Fibroblast of pulmonary artery (primary cell): Measurements from ENCODE around the gene CDHR2.

Source experiments
- DNase-seq: peaks from one replicate; pipeline ENCODE4 v3.0.0-alpha.2; 2010; ENCODE audit warnings: low read depth
- H3K4me3 ChIP-seq: replicated peaks from 2 replicates; pipeline ENCODE4 v1.5.1; 2011; ENCODE audit warnings: low read depth, mild to moderate bottlenecking, control low read depth, low read length, moderate library complexity
- CTCF ChIP-seq: IDR thresholded peaks from 2 replicates; pipeline ENCODE4 v1.5.1; 2011; ENCODE audit warnings: mild to moderate bottlenecking, control low read depth, low read length, inconsistent platforms; ENCODE audit errors: missing control alignments

Gene CDHR2

GRCh38 chr5:176575488-176576422 lies 26.6 kb downstream of the CDHR2 start:
- no peak for TF ChIP-seq CTCF
- no peak overlapping the region for H3K4me3 ChIP-seq
- no peak for DNase-seq

- no peak for DNase-seq
- TF ChIP-seq CTCF: no peak
- no peak overlapping the region for H3K4me3 ChIP-seq
Measured at GRCh38 chr5:176577312-176578176, 28.4 kb downstream of the CDHR2 start.

GRCh38 chr5:176578391-176578808 lies 29.3 kb downstream of the CDHR2 start:
- peak; percentile 56 for DNase-seq

DNA sequence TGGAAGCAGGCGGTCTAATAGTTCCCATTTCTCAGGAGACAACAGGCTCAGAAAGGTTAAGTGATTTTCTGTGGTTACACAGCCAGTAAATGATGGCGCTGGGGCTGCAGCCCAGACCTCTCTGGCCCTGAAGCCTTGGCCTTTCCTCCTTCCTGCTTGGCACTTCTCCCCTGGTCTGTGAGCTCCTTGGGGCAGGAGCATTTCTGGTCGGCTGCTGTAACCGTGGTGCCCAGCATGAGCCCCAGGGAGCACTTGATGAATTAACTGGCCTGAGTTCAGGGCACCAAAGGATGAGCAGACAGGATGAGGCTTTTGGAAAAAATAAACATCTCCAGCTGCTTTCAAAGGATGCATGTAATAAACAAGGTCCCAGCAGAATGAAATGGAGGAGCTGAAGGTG lies 30.2 kb downstream of the CDHR2 start:
- no peak for DNase-seq
- no peak overlapping the region for H3K4me3 ChIP-seq
- no peak for TF ChIP-seq CTCF

More at GRCh38 chr5:176578391-176578808, 29.3 kb downstream of the CDHR2 start:
- no peak overlapping the region for H3K4me3 ChIP-seq
- TF ChIP-seq CTCF: peak; percentile 65

DNA sequence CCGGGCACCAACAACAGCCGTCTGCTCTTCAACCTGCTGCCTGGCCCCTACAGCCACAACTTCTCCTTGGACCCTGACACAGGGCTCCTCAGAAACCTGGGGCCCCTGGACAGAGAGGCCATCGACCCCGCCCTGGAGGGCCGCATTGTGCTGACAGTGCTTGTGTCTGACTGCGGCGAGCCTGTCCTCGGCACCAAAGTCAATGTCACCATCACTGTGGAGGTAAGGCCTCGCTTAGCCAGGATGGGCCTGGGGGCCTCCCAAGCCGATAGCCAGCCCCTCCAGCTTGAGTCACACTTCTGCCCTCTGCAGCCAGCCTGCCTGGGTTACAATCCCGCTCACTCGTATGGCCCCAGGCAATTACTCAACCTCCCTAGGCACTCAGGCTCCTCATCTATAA lies 32.2 kb downstream of the CDHR2 start:
- no peak for TF ChIP-seq CTCF
- DNase-seq: no peak
- no peak overlapping the region for H3K4me3 ChIP-seq

- H3K4me3 ChIP-seq: no peak overlapping the region
- TF ChIP-seq CTCF: no peak
- peak; percentile 21 for DNase-seq
Measured at GRCh38 chr5:176583076-176583475, 33.9 kb downstream of the CDHR2 start.
